G401.6 (cell line): ENCODE data around the gene TTC12.

Source experiments
- FAIRE-seq: peaks from 2 replicates; lab custom pipeline; 2012; peaks lifted over from hg19 to GRCh38; lab: Jason Lieb, UNC

The TTC12 gene

DNA sequence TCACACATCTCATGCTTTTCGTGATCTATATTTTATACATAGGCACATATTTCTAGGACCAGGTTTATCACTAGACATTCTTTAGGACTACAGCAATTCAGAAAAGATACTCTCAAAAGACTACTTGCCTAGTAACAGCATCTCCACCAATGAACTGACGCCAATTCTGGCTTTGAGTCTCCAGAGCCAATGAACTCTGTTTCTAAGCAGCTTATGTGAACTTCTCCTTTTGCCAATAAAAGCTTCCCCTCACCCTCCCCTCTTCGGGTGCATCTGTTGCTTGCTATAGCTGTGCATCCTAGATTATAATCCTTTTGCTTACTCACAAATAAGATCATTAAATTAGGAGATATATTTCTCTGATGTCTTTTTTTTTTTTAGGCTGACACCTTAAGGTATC is 61.8 kb downstream of the TTC12 start:
- no peak for FAIRE-seq

DNA sequence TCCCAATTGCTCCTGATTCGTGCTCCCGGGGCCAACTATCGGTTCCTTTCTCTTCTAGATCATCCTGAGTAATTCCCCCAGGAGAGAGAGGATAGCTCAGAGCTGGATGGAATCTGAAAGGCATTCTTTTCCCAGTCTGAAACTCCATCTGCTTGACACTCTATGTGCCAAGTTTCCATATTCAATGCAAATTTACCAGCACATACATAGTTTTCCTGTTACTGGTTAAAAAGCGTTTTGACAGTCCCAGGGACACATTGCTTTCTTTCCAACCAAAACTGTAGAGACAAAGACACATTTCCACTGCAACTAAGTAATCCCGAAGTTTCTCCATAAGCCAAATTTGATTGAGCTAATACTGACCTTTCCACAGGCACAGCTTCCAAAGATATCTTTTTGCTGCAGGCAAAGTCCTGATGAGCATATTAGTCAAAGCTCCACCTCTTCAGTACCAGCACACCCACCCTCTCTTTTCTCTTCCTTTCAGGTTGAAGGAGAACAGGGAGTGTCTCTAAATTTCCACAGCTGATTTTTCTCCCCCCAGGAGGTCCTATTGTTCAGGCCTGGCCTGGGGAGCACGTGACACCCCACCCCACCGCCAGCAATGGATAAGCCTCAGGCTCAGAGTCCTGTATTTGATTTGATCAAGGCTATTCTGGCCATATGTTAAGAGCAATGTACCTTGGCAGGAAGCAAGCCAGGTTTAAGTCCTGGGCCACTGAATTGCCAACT is 63.5 kb downstream of the TTC12 start:
- FAIRE-seq, result no peak

- FAIRE-seq, result no peak
Observed at GRCh38 chr11:113378692-113379091, 64.3 kb downstream of the TTC12 start.

GRCh38 chr11:113382121-113382520 is 67.7 kb downstream of the TTC12 start:
- FAIRE-seq, result no peak

DNA sequence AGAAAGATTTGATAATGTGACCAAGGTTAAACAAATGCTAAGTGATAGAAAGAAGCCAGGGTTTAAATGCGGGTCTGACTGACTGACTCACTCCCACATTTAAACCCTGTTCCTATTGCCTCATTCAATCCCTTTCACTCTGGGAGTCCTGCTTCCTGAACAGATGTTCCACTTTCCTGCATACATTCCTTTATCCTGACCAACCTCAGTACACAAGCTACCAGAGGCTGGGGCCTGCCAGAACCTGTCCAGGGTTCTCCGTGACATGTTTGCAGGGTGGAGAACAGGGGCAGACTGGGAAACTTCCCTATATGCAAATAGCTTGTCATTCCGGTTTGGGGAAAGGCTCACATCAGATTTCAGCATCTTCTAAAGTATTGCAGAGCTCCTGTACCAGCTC is 70.2 kb downstream of the TTC12 start:
- no peak for FAIRE-seq

DNA sequence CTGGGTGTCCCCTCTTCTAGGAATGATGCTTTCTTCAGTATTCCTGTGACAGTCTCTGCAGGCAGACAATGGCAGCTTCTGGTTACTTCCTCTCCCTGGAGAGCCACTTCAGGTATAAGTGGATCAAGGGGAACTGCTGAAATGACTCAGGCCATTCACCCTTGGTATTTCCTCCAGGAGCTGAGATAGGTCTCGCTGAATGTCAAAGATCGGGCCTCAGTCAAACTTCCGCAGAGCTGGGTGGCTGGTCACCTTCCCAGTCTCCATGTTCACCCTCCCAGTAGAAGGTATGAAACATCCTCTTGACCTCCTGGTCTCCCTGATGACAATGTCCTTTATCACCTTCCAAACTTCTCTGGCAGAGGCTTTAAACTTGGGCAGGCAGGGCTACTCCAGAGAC is 71.4 kb downstream of the TTC12 start:
- FAIRE-seq, result no peak

DNA sequence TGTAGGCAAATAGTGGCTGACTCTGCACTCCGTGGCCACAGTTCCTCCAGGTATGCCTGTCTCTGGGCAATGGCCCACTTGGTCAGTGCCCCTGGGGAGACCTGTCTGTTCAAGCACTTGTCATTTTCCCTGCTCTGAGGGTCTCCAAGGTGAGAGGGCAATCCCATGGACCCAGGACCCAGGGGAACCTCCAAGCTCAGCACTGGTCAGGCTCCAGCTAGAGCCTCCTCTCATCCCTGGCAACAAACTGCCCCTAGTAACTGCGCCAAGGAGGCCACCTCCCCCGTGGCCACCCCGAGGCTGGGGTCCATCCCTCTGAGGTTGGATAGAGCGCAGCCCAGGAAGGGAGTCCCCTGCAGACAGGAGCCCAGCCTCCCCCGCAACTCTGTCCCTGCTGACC is 72.5 kb downstream of the TTC12 start:
- FAIRE-seq, result no peak

- FAIRE-seq, result no peak
Observed at GRCh38 chr11:113387605-113388211, 73.3 kb downstream of the TTC12 start, which contains the start of gene ANKK1. TSS of gene ANKK1 (plus strand) at chr11:113387779. CDS start at chr11:113387885, 106 bp downstream.

DNA sequence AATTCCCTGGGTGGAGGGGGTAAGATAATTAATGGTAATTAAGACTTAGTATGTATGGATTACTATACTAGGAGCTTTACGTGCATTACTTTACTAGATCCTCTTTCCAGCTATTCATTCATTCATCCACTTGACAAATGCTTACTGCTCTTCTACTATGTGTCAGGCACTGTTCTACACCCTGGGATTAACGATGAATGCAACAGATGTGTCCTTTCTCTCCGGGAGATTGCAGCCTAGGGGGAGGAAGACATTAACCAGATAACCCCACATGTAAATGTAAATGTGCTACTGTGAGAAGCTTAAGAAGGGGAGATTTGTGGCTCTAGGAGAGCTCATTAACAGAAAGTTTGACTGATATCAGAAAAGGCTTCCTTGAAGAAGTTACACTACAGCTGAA is 74.9 kb downstream of the TTC12 start:
- FAIRE-seq, result no peak

DNA sequence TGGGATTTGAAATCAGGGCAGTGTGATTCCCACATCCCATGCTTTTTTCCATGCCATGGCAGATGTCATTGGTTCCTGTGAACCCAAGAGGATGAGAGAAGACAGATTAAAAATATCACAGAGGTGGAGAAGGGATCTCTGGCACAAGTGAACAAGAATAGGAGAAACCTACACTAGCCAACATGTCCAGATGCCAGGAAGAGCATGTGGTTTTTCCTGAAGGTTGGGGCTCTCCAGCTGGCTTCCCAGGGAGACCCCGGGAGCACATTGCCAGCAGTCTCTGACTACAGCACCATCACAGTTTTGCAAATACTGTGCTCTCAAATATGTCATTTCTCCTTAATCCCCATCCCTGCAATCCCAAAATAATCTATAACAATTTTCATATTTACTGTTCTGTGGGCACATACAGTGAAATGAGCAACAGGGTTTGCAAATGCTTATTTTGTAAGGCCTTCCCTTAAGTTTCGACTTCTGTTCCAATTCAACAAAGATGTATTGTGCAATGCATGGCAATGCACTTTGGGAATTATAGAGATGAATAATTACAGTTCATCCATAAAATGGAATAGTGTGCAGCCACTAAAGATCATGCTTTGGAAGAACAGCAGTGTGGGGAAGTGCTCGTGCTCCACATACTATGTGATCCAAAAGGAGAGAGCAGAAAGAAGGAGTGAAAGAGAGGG is 78.0 kb downstream of the TTC12 start:
- FAIRE-seq, result no peak

GRCh38 chr11:113393501-113393985 is 79.2 kb downstream of the TTC12 start:
- no peak for FAIRE-seq

DNA sequence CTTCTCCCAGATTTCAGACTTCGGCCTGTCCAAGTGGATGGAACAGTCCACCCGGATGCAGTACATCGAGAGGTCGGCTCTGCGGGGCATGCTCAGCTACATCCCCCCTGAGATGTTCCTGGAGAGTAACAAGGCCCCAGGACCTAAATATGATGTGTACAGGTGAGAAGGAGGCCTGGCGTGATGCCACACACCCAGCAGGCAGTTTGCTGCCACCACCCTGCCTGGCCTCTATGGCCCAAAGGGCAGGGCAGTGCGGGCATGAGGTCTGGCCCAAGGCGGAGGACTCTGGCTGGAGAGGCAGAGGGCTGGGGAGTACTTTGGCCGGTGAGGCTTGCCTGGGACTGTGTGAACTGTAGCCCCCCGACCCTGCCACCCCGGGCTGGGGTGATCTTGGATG is 80.5 kb downstream of the TTC12 start:
- FAIRE-seq, result no peak

DNA sequence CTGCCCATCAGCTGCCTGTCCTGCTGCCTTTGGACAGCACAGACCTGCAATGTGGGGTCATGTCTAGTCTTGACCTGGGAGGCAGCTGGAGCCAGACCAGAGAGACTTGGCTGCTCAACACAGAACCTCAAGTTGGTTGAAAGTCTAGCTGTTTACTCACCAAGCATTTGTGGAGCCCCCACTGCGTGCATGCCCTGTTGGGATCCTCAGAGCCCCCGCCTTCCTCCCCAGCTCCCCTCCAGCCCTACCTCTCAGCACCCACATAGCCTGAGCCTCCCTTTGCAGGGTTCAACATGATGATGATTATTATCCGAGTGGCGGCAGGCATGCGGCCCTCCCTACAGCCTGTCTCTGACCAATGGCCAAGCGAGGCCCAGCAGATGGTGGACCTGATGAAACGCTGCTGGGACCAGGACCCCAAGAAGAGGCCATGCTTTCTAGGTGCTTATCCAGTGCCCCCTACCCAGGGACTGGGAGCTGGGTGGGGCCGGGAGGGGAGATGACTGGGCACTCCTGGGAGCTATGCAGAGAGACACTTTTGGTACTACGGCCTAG is 81.5 kb downstream of the TTC12 start:
- FAIRE-seq, result no peak

DNA sequence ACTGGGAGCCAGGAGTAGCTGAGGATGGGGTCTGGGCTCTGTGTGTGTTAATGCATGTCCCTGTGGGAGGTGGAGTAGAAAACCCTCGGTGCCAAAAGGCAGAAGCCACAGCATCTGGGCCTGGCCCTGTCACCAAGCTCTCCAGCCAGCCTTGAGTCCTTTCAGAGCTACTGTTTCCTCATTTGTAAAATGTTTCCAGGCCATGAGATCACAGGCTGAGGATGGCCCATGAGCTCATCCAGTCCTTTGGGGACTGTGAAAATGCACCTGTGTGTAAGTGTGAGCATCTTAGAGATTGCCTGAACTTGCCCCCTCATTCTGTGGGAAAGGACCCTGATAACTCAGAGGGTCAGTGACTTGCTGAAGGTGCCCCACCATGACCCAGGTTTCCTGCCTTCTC is 82.3 kb downstream of the TTC12 start:
- FAIRE-seq, result no peak

- FAIRE-seq, result no peak
Observed at GRCh38 chr11:113397212-113397611, 82.8 kb downstream of the TTC12 start.

- no peak for FAIRE-seq
Observed at GRCh38 chr11:113397821-113398220, 83.4 kb downstream of the TTC12 start.

- FAIRE-seq, result no peak
Observed at GRCh38 chr11:113398669-113399430, 84.5 kb downstream of the TTC12 start.

DNA sequence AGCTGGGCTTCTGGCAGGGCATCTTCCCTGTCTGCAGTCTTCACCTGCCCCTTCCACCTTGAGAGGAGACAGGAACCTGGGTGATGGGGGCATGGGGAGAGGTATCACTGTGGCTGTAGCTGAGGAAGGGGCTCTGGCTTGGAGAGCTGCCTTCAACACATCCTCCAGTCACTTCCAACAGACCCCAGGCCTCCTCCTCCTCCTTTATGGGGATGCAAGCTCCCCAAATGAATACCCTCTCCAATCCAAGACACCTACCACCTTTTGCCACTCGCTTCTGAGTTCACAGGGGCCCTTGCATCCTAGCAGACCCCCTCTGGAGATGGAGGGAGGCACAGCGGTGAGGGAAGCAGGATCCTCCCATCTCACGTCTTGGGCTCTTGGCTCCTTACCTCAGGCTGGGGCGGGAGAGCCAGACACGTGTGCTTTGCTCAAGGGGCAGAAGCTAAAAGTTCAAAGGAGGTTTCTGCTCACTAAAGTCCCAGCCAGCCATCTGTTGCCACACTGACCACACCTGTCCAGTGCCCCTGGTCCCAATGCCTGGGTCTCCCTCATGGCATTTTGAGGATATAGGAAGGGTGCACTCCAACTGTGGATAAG is 86.3 kb downstream of the TTC12 start:
- FAIRE-seq, result no peak

GRCh38 chr11:113401718-113402117 is 87.3 kb downstream of the TTC12 start:
- no peak for FAIRE-seq

- FAIRE-seq, result no peak
Observed at GRCh38 chr11:113404859-113405430, 90.6 kb downstream of the TTC12 start.

- no peak for FAIRE-seq
Observed at GRCh38 chr11:113405724-113406478, 91.5 kb downstream of the TTC12 start.
